NCI-H1694 (cell line): ENCODE results near the gene ZNF283.
A peak's percentile ranks its signal among the peaks of the same experiment; 100 is the strongest.
"Not testable (repeated sequence)": the region's sequence is repeated elsewhere in the genome, so short reads cannot be mapped to it uniquely, and the experiment has no call there.

ENCODE experiments used
- DNase-seq: peaks from one replicate; lab custom pipeline; 2025; lab: John Stamatoyannopoulos, UW

ZNF283 gene

DNA sequence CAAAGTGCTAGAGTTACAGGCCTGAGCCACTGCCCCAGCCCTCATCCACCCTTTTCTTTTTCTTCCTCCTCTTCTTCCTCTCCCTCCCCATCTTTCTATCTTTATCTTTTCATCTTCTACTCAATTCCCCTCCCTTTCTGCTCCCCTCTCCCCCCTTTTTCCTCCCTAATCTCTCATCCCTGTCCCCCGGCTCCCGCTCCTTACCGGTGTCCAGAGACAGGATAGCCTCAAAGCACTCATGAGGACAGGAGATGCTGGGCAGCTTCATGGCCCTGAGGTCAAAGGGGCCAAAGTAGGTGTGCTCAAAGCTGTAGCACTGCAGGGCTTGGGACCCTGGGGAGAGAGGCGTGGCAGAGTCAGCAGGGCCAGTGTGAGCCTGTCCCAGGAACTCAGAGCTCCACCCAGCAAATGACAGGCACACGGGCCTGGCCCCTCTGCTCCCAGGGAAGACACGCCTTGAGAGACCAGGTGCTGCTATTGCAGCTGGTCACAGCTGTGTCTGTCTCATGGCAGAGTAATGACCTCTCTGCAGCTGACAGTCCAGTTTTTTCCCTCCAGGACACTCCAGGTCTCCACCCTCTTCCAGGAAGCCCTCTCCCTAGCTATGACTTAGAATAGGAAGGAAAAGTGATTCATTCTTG, 27.5 kb upstream of the ZNF283 start:
- DNase-seq, result no peak

DNA sequence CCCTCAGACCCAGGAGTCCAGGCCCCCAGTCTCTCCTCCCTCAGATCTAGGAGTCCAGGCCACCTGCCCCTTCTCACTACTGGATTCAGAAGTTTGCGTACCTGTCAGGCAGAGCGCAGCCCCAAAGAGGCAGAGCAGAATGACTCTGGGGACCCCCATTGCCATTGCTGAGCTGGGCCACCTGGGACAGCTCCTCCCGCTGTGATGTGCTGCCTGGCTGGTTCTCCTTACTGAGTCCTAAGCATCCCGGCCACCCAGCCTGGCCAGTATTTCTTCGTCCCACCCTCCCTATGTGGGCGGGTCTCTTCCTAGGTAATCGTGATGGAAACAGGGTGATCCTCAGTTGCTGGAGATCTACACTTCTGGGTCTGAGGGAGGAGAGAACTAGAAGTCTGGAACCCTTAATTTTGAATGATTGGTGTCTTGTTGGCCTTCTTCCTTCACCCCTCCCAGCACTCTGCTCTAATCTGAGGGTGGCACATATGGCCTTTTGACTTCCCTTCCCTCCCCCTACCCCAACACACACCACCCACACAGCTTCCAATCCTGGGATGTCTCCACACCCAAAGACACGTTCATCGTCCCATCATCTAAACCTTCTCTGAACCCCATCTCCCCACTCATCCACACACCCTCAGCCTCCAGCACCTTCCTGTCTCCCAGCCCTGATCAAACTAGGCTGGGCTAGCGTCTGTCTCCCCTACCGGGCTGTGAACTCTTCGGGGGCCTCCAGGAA, 24.7 kb upstream of the ZNF283 start, which contains the start of gene LYPD5:
Gene LYPD5 (minus strand): TSS at position 232 of the 736 bp plus-strand sequence. CDS start 67 bp downstream, at position 165.
- no peak for DNase-seq

DNA sequence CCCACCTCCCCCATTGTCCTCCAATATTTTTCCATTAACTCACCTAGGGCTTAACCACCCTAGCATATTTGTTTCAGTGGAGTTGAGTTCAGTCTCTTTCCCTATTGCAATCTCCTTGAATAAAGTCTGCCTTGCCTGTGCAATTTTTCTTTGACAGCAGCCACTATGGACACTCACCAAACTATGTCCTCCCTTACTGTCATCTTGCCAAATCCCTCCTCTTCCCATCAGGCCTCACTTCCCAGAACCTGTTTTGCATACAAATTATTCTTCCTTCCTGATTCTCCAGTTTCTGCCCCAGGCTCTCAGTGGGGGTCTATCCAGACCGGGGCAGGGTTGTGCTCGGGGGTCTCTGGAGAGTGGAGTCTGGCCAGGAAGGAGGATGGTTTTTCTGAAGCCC, 22.7 kb upstream of the ZNF283 start:
- no peak for DNase-seq

DNA sequence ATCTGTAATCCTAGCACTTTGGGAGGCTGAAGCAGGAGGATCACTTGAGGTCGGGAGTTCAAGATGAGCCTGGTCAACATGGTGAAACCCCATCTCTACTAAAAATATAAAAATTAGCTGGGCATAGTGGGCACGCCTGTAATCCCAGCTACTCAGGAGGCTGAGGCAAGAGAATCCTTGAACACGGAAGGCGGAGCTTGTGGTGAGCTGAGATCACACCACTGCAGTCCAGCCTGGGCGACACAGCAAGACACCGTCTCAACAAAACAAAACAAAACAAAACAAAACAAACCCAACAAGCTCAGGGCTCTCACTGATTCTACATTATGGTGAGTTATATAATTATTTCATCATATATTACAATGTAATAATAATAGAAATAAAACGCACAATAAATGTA, 20.7 kb upstream of the ZNF283 start:
- DNase-seq, result not testable (repeated sequence)

DNA sequence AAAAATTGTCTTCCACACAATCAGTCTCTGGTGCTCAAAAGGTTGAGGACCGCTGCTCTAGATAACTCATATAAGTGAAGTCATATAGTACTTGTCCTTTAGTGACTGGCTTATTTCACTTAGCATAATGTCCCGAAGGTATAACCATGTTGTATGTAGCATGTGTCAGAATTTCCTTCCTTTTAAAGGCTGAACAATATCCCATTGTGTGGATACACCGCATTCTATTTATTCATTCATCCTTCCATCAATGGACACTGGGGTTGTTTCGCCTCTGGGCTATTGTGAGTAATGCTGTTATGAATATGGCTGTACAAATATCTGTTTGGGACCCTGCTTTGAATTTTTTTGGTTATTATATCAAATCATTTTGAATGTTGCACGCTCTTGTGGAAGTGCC, 20.3 kb upstream of the ZNF283 start:
- DNase-seq, result no peak

DNA sequence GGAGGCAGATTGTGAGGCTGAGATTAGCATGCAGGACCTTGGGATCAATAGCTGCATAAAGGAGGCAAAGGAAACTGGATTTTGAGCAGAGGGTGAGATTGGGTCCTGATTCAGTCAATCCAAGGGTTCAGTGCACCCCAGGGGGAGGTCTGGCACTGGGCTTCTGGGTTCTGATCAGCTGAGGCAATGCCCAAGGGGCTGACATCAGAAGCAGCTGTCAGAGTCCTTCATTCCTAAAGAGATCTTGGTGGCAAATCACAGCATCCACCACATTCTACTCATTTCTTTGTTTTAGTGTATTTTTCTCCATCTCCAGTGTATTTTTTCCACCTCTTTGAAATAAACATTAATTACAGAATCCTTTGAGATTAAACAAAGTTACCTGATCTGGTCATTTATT, 19.5 kb upstream of the ZNF283 start:
- DNase-seq, result no peak

DNA sequence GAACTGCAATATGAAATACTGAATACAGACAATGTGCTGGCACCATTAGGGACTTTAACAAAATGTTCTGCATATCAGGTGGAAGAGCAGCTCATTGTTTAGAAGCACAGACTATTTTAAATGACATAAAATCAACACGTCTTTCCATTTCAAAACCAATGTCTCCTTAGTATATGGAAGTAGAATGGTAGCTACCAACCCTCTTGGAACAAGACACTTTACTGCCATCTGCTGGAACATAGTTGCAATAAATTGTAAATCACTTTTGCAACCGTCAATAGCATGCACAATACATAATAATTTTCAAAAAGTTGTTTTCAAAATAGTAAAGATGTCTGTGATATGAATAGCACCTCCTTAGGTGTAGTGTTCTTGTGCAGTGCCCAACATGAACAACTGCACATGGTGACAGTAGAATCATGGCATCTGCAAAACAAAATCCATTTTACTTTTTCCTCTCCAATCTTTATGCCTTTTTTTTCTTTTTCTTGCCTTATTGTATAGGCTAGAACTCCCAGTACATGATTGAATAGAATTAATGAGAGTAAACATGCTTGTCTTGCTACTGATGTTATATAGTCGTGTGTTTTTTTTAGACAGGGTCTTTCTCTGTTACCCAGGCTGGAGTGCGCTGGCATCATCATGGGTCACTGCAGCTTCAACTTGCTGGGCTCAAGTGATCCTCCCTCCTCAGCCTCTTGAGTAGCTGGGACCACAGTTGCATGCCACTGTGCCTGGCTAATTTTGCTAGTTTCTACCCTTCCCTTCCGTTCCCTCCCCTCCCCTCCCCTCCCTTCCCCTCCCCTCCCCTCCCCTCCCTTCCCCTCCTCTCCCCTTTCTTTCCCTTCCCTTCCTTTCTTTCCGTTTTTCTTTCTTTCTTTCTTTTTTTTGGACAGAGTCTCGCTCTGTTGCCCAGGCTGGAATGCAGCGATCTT, 17.1 kb upstream of the ZNF283 start:
- peak; percentile 31 for DNase-seq

DNA sequence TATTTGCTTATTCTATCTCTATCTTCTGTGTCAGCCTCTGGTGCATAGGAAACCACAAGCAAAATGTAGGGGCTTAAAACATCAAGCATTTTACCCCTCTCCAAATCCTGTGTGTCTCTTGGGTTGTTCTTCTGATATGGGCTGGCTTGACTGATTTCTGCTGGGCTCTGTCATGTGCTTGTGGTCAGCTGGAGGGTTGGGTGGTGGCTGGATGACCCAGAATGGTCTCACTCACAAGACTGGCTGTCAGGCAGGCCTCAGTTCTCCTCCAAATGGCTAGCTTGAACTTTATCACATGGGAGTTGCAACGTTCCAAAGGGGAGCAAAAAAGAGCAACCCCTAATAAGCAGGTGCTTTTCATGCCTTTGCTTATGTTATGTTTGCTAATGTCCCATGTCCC, 15.3 kb upstream of the ZNF283 start:
- no peak for DNase-seq

DNA sequence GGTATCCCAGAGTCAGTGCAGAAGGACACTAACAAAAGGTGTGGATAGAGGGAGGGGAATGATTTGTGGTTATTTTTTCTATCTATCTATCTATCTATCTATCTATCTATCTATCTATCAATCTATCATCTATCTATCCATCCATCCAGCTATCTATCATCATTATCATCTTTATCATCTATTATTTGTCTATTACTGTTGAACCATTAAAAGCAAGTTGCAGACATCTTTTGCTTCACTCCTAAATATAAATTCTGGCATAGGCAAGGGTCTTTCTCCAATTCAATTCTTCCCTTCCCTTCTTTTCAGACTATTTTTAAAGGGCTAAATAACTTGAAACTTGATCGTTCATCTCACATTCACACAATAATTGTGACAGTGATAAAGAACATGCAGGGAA, 14.9 kb upstream of the ZNF283 start:
- no peak for DNase-seq

DNA sequence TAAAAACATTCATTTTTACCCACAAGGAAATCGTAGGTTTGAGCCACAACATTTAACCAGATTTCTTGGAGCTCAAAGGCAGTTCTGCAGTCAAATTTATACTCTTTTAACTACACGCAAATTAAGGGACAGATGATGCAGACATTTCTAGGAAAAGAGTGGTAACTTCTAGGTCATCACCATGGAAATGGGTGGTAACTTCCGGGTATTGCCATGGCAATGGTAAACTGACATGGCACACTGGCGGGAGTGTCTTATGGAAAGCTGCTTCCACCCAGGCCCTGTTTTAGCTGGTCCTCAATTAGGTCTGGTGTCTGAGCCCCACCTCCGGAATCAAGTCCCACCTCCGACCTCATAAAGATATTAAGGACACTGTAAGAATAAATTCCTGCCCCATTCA, 14.4 kb upstream of the ZNF283 start:
- DNase-seq, result no peak

DNA sequence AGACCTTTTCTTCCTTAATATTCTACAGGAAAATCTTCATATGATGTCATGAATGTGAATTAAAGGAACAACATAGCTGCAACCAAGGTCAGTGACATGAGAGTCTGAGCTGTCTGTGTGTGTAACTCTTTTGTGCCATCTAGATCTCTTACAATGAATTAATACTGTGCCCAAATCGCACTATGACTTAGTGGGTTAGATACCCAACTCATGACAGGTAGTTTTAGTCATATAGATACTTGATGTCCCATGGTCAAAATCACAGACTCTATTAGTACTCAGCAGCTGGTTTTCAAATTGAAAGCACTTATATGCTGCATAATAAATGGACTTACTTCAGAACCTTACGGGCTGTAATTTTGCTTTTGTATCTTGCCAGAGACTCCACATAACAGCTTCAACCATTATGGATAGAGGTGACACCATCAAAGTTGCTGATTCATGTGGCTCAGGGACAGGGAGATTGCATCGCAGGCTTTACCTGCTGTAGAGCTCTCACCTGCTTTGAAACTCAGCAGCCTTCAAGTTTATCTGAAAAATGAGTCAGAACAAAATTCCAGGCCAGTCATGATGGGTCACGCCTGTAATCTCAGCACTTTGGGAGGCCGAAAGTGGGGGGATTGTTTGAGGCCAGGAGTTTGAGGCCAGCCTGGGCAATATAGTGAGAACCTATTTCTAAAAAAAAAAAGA, 12.3 kb upstream of the ZNF283 start:
- no peak for DNase-seq

DNA sequence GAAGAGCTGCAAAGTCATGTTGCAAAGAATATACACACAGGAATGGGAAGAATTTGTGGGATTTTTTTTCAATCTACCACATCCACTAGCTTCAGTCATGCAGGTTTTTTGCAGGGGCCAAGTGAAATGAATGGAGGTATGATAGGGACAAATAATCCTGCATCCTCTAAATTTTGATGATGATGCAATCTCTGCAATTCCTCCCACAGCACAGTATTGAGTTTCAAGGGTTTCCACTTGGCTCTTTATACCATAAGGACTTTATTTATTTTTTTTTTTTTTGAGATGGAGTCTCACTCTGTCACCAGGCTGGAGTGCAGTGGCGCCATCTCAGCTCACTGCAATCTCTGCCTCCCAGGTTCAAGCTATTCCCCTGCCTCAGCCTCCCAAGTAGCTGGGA, 9.7 kb upstream of the ZNF283 start:
- DNase-seq, result not testable (repeated sequence)

DNA sequence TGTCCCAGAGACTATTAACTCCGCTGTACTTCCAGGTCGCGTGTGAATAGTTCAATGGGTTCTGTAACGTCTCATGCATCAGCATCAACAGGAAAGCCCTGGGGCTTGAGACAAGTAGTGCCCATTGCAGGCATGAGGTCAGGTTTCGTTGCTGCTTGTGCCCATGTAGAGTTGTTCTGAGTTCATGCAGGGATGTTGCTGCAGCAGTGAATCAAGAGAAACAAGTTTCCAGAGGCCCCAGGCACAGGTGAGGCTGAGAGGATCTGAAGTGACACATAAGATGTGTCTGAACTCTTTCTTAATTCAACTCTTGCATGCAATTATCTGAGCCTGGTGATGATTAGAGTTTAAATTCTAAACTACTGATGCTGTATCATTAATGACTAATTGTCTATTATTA, 8.6 kb upstream of the ZNF283 start:
- DNase-seq, result no peak

DNA sequence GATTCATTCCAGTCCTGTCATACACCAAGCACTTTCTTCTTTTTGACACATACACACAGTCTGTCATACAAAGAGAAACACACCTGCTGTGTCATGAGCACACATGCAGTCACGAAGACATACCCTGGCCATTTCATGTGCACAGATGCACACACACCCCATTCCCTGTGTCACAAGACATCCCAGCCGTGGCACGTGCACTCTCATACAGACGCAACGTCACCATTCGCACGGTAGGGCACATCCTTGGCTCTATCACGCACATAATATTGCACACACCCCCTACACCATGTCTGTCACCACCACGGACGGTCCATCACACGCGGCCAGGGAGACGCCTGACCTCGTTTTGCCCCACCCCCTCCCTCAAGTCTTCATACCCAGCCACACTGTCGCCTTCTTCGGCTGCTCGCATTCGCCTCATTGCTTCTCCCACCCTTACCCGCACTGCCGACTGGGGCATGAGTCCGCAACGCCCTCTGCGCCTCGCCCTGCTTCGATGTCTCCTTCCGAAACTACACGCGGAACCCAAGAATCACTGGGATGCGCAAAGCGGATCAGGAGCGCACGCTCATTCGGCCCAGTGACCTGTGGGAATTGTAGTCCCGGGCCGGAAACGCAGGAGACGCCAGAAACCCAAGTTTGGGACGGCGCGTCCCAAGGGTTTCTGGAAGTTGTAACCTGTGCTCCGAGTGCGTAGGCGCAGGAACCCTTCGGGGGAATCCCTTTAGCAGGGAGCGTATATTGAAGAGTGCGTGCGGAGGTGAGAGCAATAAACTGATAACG, 6.8 kb upstream of the ZNF283 start:
- no peak for DNase-seq

DNA sequence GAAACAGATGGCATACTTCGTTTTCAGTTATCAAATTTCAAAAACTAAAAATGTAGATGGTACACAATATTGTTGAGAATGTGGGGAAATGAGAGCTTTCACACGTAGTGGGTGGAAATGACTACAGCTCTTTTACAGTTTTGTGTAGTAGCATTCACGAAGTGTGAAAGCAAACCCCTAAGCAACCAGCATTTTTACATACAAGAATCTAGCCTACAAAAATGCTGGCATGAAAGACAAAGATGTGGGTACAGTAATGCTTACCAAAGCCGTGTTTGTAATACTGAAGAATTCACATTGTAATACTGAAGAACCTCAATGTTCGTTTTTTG, 6.3 kb upstream of the ZNF283 start:
- DNase-seq, result no peak

DNA sequence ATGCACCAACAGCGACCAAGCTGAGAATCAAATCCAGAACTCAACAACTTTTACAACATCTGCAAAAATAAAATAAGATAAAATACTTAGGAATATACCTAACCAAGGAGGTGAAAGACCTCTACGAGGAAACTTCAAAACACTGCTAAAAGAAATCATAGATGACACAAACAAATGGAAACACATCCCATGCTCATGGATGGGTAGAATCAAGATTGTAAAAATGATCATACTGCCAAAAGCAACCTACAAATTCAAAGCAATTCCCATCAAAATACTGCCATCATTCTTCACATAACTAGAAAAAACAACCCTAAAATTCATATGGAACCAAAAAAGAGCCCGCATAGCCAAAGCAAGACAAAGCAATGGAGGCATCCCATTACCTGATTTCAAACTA, 3.3 kb upstream of the ZNF283 start:
- not testable (repeated sequence) for DNase-seq

DNA sequence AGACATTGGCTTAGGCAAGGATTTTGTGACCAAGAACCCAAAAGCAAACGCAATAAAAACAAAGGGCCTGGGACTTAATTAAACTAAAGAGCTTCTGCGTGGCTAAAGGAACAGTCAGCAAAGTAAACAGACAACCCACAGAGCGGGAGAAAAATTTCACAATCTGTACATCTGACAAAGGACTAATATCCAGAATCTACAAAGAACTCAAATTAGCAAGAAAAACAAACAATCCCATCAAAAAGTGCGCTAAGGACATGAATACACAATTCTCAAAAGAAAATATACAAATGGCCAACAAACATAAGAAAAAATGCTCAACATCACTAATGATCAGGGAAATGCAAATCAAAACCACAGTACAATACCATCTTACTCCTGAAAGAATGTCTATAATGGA, 2.5 kb upstream of the ZNF283 start:
- DNase-seq, result not testable (repeated sequence)

DNA sequence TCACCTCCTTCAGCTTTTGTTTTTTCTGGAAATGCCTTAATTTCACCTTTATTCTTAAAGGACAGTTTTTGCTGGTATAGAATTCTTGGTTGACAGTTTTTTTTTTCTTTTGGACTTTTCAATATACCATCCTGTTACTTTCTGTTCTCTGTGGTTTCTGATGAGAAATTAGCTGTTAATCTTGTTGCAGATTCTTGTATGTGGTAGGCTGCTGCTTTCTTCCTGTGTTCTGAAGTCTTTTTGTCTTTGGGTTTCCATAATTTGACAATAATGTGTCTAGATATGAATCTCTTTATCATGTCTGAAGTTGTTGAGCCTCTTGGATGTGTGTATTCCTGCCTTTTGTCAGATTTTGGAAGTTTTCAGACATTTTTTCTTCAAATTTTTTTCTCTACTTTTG, 12.0 kb downstream of the ZNF283 start:
- no peak for DNase-seq

DNA sequence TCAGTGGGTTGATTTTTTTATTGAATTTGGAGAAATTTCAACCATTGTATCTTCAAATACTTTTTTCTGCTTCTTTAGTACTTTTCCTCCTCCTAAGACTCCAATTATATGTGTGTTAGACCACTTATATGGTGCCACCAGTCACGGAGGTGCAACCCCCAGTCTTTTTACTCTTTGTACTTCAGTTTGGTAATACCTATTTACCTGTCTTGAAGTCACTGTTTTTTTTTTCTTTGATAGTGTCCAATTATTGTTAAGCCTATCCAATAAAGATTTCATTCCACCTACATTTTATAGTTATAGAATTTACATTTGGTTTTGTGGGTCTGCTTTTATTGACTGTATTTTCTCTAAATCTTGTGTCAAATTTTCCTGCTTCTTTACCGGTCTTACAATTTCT, 14.9 kb downstream of the ZNF283 start:
- no peak for DNase-seq

DNA sequence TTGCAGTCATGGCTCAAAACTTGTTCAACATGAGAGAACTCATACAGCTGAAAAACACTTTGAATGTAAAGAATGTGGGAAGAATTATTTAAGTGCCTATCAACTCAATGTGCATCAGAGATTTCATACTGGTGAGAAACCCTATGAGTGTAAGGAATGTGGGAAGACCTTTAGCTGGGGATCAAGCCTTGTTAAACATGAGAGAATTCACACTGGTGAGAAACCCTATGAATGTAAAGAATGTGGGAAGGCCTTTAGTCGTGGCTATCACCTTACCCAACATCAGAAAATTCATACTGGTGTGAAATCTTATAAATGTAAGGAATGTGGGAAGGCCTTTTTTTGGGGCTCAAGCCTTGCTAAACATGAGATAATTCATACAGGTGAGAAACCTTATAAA, 20.1 kb downstream of the ZNF283 start:
- no peak for DNase-seq

DNA sequence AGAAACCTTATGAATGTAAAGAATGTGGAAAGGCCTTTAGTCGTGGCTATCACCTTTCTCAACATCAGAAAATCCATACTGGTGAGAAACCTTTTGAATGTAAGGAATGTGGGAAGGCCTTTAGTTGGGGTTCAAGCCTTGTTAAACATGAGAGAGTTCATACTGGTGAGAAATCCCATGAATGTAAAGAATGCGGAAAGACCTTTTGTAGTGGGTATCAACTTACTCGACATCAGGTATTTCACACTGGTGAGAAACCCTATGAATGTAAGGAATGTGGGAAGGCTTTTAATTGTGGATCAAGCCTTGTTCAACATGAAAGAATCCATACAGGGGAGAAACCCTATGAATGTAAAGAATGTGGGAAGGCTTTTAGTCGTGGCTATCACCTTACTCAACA, 20.8 kb downstream of the ZNF283 start:
- DNase-seq, result no peak
